ENCODE data around the gene CAMK2N1. TPM values are rescaled to one million over a fixed set of nuclear protein-coding genes. Genes with fewer than 3 reads are reported as not detected.
A peak's percentile ranks its signal among the peaks of the same experiment; 100 is the strongest.

Gene CAMK2N1
- total RNA-seq (2021): 10.0 to 10.9 TPM (median 10.1 TPM) in 3 replicates
- Bru-seq, nascent RNA: percentile 73 among the genes with signal in this experiment
- long read RNA-seq, experiment 1, transcript CAMK2N1-201 (2 exons, 2,336 nt): major isoform, 34 of 37 reads
- long read RNA-seq, experiment 1, partial matches to known transcripts: 0 of 37 reads
- long read RNA-seq, experiment 1, other reads (novel, unspliced or antisense): 3 of 37 reads
- long read RNA-seq, experiment 2, transcript CAMK2N1-201 (2 exons, 2,336 nt): major isoform, 14 of 18 reads
- long read RNA-seq, experiment 2, partial matches to known transcripts: 0 of 18 reads
- long read RNA-seq, experiment 2, other reads (novel, unspliced or antisense): 4 of 18 reads
- long read RNA-seq, experiment 3, partial matches to known transcripts: 2 of 2 reads
- long read RNA-seq, experiment 3, other reads (novel, unspliced or antisense): 0 of 2 reads

DNA sequence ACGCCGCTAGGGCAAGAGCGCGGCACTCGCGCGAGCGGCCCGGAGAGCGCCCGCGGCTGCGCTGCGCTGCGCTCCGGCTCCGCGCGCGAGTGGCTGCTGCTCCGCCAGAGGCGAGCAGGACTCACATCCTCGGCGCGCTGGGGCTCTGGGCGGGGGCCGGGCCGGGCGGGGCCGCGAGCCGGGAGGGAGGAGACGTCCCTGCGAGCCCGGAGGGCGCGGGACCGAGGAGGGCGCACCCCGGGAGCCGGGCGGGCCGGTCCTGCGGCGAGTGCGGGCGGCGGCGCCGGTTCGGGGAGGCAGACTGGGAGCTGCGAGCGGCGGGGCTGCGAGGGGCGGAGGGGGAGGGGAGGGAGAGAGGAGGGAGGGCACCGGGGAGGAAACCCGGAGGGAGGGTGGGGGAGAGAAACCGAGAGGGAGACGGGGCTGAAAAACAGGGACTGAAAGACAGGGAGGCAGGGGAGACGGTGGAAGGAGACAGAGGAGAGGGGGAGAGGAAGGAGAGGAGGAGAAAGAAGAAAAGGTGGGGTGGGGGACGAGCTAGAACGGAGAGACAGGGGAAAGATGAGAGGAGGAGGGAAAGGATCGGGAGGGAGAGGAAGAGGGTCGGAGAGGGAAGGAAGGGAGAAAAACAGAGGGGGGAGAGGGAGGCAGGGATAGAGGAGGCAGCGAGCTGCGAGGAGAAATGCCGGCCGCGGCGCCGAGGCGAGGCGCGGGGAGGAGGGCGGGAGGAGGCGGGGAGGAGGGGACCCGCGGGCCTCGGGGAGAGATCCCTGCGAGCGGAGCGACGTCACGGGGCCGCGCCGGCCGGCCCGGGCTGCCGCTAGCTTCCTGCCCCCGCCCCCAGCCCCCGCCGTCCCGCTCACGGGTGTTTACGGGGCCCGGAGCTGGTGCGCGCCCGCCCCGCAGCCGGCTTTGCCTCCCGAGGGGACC is at the start of gene CAMK2N1:
TSS of gene CAMK2N1 (minus strand) at position 684 of the 930 bp plus-strand sequence. CDS start 831 bp downstream, outside the sequence.
- DNase-seq (ENCODE audit: low spot score): peak; percentile 65
- TF ChIP-seq, protein P1, sequence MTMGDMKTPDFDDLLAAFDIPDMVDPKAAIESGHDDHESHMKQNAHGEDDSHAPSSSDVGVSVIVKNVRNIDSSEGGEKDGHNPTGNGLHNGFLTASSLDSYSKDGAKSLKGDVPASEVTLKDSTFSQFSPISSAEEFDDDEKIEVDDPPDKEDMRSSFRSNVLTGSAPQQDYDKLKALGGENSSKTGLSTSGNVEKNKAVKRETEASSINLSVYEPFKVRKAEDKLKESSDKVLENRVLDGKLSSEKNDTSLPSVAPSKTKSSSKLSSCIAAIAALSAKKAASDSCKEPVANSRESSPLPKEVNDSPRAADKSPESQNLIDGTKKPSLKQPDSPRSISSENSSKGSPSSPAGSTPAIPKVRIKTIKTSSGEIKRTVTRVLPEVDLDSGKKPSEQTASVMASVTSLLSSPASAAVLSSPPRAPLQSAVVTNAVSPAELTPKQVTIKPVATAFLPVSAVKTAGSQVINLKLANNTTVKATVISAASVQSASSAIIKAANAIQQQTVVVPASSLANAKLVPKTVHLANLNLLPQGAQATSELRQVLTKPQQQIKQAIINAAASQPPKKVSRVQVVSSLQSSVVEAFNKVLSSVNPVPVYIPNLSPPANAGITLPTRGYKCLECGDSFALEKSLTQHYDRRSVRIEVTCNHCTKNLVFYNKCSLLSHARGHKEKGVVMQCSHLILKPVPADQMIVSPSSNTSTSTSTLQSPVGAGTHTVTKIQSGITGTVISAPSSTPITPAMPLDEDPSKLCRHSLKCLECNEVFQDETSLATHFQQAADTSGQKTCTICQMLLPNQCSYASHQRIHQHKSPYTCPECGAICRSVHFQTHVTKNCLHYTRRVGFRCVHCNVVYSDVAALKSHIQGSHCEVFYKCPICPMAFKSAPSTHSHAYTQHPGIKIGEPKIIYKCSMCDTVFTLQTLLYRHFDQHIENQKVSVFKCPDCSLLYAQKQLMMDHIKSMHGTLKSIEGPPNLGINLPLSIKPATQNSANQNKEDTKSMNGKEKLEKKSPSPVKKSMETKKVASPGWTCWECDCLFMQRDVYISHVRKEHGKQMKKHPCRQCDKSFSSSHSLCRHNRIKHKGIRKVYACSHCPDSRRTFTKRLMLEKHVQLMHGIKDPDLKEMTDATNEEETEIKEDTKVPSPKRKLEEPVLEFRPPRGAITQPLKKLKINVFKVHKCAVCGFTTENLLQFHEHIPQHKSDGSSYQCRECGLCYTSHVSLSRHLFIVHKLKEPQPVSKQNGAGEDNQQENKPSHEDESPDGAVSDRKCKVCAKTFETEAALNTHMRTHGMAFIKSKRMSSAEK (CRISPR knock-in tag; IDR thresholded peaks at IDR 0.05; ENCODE audit: borderline replicate concordance): no peak
- TF ChIP-seq, protein P2, sequence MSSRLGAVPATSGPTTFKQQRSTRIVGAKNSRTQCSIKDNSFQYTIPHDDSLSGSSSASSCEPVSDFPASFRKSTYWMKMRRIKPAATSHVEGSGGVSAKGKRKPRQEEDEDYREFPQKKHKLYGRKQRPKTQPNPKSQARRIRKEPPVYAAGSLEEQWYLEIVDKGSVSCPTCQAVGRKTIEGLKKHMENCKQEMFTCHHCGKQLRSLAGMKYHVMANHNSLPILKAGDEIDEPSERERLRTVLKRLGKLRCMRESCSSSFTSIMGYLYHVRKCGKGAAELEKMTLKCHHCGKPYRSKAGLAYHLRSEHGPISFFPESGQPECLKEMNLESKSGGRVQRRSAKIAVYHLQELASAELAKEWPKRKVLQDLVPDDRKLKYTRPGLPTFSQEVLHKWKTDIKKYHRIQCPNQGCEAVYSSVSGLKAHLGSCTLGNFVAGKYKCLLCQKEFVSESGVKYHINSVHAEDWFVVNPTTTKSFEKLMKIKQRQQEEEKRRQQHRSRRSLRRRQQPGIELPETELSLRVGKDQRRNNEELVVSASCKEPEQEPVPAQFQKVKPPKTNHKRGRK (CRISPR knock-in tag; IDR thresholded peaks at IDR 0.05; ENCODE audit: borderline replicate concordance): 0 out of 2 replicates have a peak, but pooled peaks have one; percentile 79
- H3K4me3 Mint-ChIP-seq: peak within 1 kb of the TSS; percentile 89
- ChIA-PET CTCF (interaction anchor here (0.6 to 7.2 kb wide), 10 partner anchors 8 to 273 kb away, joined by 3 to 55 read pairs (median 6); no protein-coding TSS in a partner anchor), POLR2A (interaction anchor here (1.1 kb wide), 1 partner anchor 55 kb away, joined by 3 read pairs; no protein-coding TSS in a partner anchor)
- H3K4me1 Mint-ChIP-seq: peaks cover 46% of the 10 kb centered on the region
- ATAC-seq: peak; percentile 20
- peaks cover 80% of the 10 kb centered on the region for H3K27me3 Mint-ChIP-seq (ENCODE audit: low read depth)
- peak within 1 kb of the TSS; percentile 79 for H3K27ac Mint-ChIP-seq
- H3K36me3 Mint-ChIP-seq: peaks cover 2% of the 10 kb centered on the region; the same call in 1 of the 2 replicates
- H3K9me3 Mint-ChIP-seq: no peaks in the 10 kb centered on the region

DNA sequence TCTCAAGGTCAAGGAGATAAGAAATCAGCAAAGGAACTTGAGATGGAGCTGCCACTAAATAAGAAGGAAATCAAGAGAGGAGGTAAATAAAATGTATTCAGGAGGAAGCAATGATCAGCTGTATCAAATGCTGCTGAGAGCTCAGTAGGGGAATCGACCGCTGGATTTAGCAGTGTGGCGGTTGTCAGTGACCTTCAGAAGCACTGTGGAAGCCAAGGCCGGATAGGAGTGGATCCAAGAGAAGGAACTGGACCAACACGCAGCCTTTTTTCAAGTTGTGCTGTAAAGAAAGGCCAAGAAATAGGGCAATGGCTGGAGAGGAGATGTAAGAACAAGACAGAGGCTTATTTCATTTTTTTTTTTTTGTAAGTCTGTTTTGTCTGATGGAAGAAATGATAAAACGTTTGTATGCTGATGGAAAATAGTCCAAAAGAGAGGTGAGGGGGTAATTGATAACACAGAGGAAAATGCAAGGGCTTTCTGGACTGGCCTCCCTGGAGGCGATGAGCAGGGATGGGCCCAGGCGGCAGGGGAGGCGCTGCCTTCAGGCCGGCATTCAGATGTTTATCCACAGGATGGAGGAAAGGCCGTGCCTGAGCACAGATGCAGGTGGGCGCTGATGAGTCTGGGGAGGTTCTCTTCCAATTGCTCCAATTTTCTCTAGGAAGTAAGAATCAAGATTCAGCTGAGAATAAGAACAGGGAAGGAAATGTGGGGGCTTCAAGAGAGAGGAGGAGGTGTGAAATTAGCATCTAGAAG is 48.8 kb upstream of the CAMK2N1 start:
- CTCF ChIA-PET: interaction anchor here (1.0 to 1.1 kb wide), 2 partner anchors 12 to 99 kb away, joined by 3 read pairs; no protein-coding TSS in a partner anchor
- H3K36me3 Mint-ChIP-seq: no peaks in the 10 kb centered on the region
- POLR2A ChIA-PET: no interaction called here
- H3K4me1 Mint-ChIP-seq: 0 out of 2 replicates have a peak, but pooled peaks cover 3% of the 10 kb centered on the region
- peak; percentile 44; the same call in 1 of the 2 replicates for ATAC-seq
- H3K27me3 Mint-ChIP-seq (ENCODE audit: low read depth): peaks cover 22% of the 10 kb centered on the region
- no peaks in the 10 kb centered on the region for H3K9me3 Mint-ChIP-seq
- H3K4me3 Mint-ChIP-seq: no peak overlapping the region
- TF ChIP-seq OVOL2 (CRISPR knock-in tag; IDR thresholded peaks at IDR 0.05; ENCODE audit: borderline replicate concordance) (no peak), NFATC4 (CRISPR knock-in tag; IDR thresholded peaks at IDR 0.05) (no peak), CREM (CRISPR knock-in tag; IDR thresholded peaks at IDR 0.05) (no peak), ATF1 (CRISPR knock-in tag; IDR thresholded peaks at IDR 0.05) (no peak), SP1 (CRISPR knock-in tag; conservative IDR thresholded peaks at IDR 0.05) (no peak), GTF2I (CRISPR knock-in tag; conservative IDR thresholded peaks at IDR 0.05) (no peak), GABPB1 (CRISPR knock-in tag; IDR thresholded peaks at IDR 0.05) (no peak), CREB1 (CRISPR knock-in tag; IDR thresholded peaks at IDR 0.05) (no peak), TCF7 (CRISPR knock-in tag; IDR thresholded peaks at IDR 0.05; ENCODE audit: low read depth) (no peak), ZNF263 (CRISPR knock-in tag; IDR thresholded peaks at IDR 0.05; ENCODE audit: low read depth) (no peak), ETV6 (CRISPR knock-in tag; IDR thresholded peaks at IDR 0.05) (no peak)
- TF ChIP-seq, protein P3, sequence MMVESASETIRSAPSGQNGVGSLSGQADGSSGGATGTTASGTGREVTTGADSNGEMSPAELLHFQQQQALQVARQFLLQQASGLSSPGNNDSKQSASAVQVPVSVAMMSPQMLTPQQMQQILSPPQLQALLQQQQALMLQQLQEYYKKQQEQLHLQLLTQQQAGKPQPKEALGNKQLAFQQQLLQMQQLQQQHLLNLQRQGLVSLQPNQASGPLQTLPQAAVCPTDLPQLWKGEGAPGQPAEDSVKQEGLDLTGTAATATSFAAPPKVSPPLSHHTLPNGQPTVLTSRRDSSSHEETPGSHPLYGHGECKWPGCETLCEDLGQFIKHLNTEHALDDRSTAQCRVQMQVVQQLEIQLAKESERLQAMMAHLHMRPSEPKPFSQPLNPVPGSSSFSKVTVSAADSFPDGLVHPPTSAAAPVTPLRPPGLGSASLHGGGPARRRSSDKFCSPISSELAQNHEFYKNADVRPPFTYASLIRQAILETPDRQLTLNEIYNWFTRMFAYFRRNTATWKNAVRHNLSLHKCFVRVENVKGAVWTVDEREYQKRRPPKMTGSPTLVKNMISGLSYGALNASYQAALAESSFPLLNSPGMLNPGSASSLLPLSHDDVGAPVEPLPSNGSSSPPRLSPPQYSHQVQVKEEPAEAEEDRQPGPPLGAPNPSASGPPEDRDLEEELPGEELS (CRISPR knock-in tag; IDR thresholded peaks at IDR 0.05): no peak
- TF ChIP-seq, protein P4, sequence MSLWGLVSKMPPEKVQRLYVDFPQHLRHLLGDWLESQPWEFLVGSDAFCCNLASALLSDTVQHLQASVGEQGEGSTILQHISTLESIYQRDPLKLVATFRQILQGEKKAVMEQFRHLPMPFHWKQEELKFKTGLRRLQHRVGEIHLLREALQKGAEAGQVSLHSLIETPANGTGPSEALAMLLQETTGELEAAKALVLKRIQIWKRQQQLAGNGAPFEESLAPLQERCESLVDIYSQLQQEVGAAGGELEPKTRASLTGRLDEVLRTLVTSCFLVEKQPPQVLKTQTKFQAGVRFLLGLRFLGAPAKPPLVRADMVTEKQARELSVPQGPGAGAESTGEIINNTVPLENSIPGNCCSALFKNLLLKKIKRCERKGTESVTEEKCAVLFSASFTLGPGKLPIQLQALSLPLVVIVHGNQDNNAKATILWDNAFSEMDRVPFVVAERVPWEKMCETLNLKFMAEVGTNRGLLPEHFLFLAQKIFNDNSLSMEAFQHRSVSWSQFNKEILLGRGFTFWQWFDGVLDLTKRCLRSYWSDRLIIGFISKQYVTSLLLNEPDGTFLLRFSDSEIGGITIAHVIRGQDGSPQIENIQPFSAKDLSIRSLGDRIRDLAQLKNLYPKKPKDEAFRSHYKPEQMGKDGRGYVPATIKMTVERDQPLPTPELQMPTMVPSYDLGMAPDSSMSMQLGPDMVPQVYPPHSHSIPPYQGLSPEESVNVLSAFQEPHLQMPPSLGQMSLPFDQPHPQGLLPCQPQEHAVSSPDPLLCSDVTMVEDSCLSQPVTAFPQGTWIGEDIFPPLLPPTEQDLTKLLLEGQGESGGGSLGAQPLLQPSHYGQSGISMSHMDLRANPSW (CRISPR knock-in tag; conservative IDR thresholded peaks at IDR 0.05; ENCODE audit: low read depth): no peak
- TF ChIP-seq, protein P5, sequence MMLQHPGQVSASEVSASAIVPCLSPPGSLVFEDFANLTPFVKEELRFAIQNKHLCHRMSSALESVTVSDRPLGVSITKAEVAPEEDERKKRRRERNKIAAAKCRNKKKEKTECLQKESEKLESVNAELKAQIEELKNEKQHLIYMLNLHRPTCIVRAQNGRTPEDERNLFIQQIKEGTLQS (CRISPR knock-in tag; conservative IDR thresholded peaks at IDR 0.05): no peak
- TF ChIP-seq, protein P6, sequence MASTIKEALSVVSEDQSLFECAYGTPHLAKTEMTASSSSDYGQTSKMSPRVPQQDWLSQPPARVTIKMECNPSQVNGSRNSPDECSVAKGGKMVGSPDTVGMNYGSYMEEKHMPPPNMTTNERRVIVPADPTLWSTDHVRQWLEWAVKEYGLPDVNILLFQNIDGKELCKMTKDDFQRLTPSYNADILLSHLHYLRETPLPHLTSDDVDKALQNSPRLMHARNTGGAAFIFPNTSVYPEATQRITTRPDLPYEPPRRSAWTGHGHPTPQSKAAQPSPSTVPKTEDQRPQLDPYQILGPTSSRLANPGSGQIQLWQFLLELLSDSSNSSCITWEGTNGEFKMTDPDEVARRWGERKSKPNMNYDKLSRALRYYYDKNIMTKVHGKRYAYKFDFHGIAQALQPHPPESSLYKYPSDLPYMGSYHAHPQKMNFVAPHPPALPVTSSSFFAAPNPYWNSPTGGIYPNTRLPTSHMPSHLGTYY (CRISPR knock-in tag; IDR thresholded peaks at IDR 0.05): no peak
- DNase-seq (ENCODE audit: low spot score): no peak
- H3K27ac Mint-ChIP-seq: no peak overlapping the region

Measured in WTC11 (cell line).